Liver (tissue), 3 donors: ENCODE data around the gene UBE3A.

Experiments
- ATF3 ChIP-seq: IDR thresholded peaks from 2 replicates; pipeline ENCODE4 v1.6.1; 2016; ENCODE audit warnings: antibody characterized with exemption
- CTCF ChIP-seq: fragments of 150-350 bp; IDR thresholded peaks from 2 replicates; pipeline ENCODE4 v1.5.1; 2017; ENCODE audit warnings: improper control_type of control experiment, low read depth, low read length; ENCODE audit not compliant: missing input control
- EGR1 ChIP-seq, 2 donors: IDR thresholded peaks; 2 replicates each; pipeline ENCODE4 v1.6.1; 2016 to 2018; ENCODE audit warnings: antibody characterized with exemption in 2 of 2, low read depth in 2 of 2
- GABPA ChIP-seq, 2 donors: IDR thresholded peaks in 1 of 2; conservative IDR thresholded peaks in 1 of 2; 2 replicates each; pipeline ENCODE4 v1.6.1; 2016; ENCODE audit warnings: antibody characterized with exemption in 2 of 2, mild to moderate bottlenecking in 1 of 2, moderate library complexity in 1 of 2
- JUND ChIP-seq, 2 donors: IDR thresholded peaks; 2 replicates each; pipeline ENCODE4 v1.6.1; 2016; ENCODE audit warnings: antibody characterized with exemption in 2 of 2
- MAX ChIP-seq: IDR thresholded peaks from 2 replicates; pipeline ENCODE4 v1.6.1; 2016; ENCODE audit warnings: antibody characterized with exemption
- NR2F2 ChIP-seq: IDR thresholded peaks from 2 replicates; pipeline ENCODE4 v1.6.1; 2016; ENCODE audit warnings: antibody characterized with exemption
- REST ChIP-seq: IDR thresholded peaks from 2 replicates; pipeline ENCODE4 v1.6.1; 2016; ENCODE audit warnings: antibody characterized with exemption, mild to moderate bottlenecking
- RXRA ChIP-seq, 2 donors: IDR thresholded peaks; 2 replicates each; pipeline ENCODE4 v1.6.1; 2017 to 2018; ENCODE audit warnings: antibody characterized with exemption in 2 of 2, mild to moderate bottlenecking in 1 of 2
- TAF1 ChIP-seq: conservative IDR thresholded peaks from 2 replicates; pipeline ENCODE4 v1.6.1; 2016; ENCODE audit warnings: antibody characterized with exemption, mild to moderate bottlenecking
- YY1 ChIP-seq: IDR thresholded peaks from 2 replicates; pipeline ENCODE4 v1.6.1; 2016; ENCODE audit warnings: antibody characterized with exemption, mild to moderate bottlenecking
- ZBTB33 ChIP-seq: IDR thresholded peaks from 2 replicates; pipeline ENCODE4 v1.6.1; 2016; ENCODE audit warnings: antibody characterized with exemption
- donor health status: healthy.
- donor health status: healthy.

GRCh38 chr15:25391971-25392721 is 46.7 kb downstream of the UBE3A start:
- no peak for TF ChIP-seq CTCF
- TF ChIP-seq YY1, result no peak
- TF ChIP-seq TAF1, result no peak
- no peak for TF ChIP-seq ATF3
- TF ChIP-seq ZBTB33, result no peak
- no peak for TF ChIP-seq REST
- no peak for TF ChIP-seq MAX
- no peak for TF ChIP-seq NR2F2
- TF ChIP-seq EGR1 (IDR thresholded peaks at IDR 0.05; ENCODE audit: low read depth in 2 of 2), result no peak
- no peak for TF ChIP-seq JUND (IDR thresholded peaks at IDR 0.05)
- TF ChIP-seq RXRA (IDR thresholded peaks at IDR 0.05), result no peak
- TF ChIP-seq GABPA (IDR thresholded peaks at IDR 0.05 in 1 of 2, conservative IDR thresholded peaks at IDR 0.05 in 1 of 2), result no peak
